Activated CD4-positive, alpha-beta memory T cell treated with anti-CD3 and anti-CD28 coated beads for 36 hours (primary cell): ENCODE data around the gene SERGEF. TPM values are rescaled to one million over a fixed set of nuclear protein-coding genes. Genes with fewer than 3 reads are reported as not detected.

Source experiments
- CTCF ChIA-PET: fragments of 350-600 bp; sonication (Branson Sonifier 250); formaldehyde crosslinking; loops from one replicate; lab custom pipeline; 2021; ENCODE audit warnings: antibody characterized with exemption, inconsistent platforms; lab: Charles Lee
- POLR2A ChIA-PET: fragments of 350-600 bp; sonication (Branson Sonifier 250); formaldehyde crosslinking; loops from one replicate; lab custom pipeline; 2021; ENCODE audit warnings: antibody characterized with exemption; lab: Charles Lee
- DNase-seq: peaks from one replicate; pipeline ENCODE4 v3.0.0-alpha.2; 2020
- H3K27ac Mint-ChIP-seq: one replicate; pipeline ENCODE4 v1.8.0; 2021; ENCODE audit warnings: mixed read lengths
- H3K27me3 Mint-ChIP-seq: one replicate; pipeline ENCODE4 v1.8.0; 2021; ENCODE audit warnings: mixed read lengths
- H3K36me3 Mint-ChIP-seq: one replicate; pipeline ENCODE4 v1.8.0; 2021; ENCODE audit warnings: mixed read lengths
- H3K4me1 Mint-ChIP-seq: one replicate; pipeline ENCODE4 v1.8.0; 2021; ENCODE audit warnings: low read depth, mixed read lengths
- H3K4me3 Mint-ChIP-seq: one replicate; pipeline ENCODE4 v1.8.0; 2021; ENCODE audit warnings: mild to moderate bottlenecking, mixed read lengths
- H3K9me3 Mint-ChIP-seq: one replicate; pipeline ENCODE4 v1.8.0; 2021; ENCODE audit warnings: mixed read lengths
- intact Hi-C: fragments of 100-400 bp; cut with micrococcal nuclease; formaldehyde crosslinking; loops from one replicate; pipeline ENCODE4 v1.15.1; 2023
- total RNA-seq, 2 experiments: library from RNA; stranded (reverse); gene quantifications; one replicate each; pipeline ENCODE4 v1.2.3, GENCODE V29; 2021

SERGEF gene
- total RNA-seq, 2 experiments from 2014 or later, result 42.7 to 44.2 TPM

- no peaks in the 10 kb centered on the region for H3K27me3 Mint-ChIP-seq
- no peaks in the 10 kb centered on the region for H3K9me3 Mint-ChIP-seq
- ChIA-PET POLR2A (no interaction called here), CTCF (interaction anchor here (1.5 to 2.2 kb wide), 2 partner anchors 10 to 14 kb away, joined by 5 to 6 read pairs; no protein-coding TSS in a partner anchor)
- H3K4me1 Mint-ChIP-seq, result no peaks in the 10 kb centered on the region
- DNase-seq, result no peak
- intact Hi-C loops, result no loop called here
- no peak overlapping the region for H3K27ac Mint-ChIP-seq
- no peak overlapping the region for H3K4me3 Mint-ChIP-seq
- peaks cover 11% of the 10 kb centered on the region for H3K36me3 Mint-ChIP-seq
These were observed 162.5 kb downstream of the SERGEF start for GRCh38 chr11:17850336-17850735.

GRCh38 chr11:17848715-17849114 lies 164.1 kb downstream of the SERGEF start:
- Mint-ChIP-seq H3K27ac (no peak overlapping the region), H3K4me1 (no peaks in the 10 kb centered on the region), H3K9me3 (no peaks in the 10 kb centered on the region), H3K4me3 (no peak overlapping the region), H3K36me3 (peaks cover 8% of the 10 kb centered on the region), H3K27me3 (no peaks in the 10 kb centered on the region)
- ChIA-PET POLR2A (no interaction called here), CTCF (no interaction called here)
- DNase-seq, result no peak
- intact Hi-C loops, result no loop called here

GRCh38 chr11:17846852-17847453 lies 165.9 kb downstream of the SERGEF start:
- intact Hi-C loops, result no loop called here
- Mint-ChIP-seq H3K27me3 (no peaks in the 10 kb centered on the region), H3K4me1 (no peaks in the 10 kb centered on the region), H3K36me3 (peaks cover 11% of the 10 kb centered on the region), H3K4me3 (no peak overlapping the region), H3K27ac (no peak overlapping the region), H3K9me3 (no peaks in the 10 kb centered on the region)
- POLR2A ChIA-PET, result no interaction called here
- no peak for DNase-seq
- CTCF ChIA-PET, result no interaction called here

- CTCF ChIA-PET, result interaction anchor here (0.6 kb wide), 1 partner anchor 17 kb away, joined by 3 read pairs; no protein-coding TSS in a partner anchor
- Mint-ChIP-seq H3K27ac (no peak overlapping the region), H3K27me3 (no peaks in the 10 kb centered on the region), H3K9me3 (no peaks in the 10 kb centered on the region), H3K36me3 (peaks cover 8% of the 10 kb centered on the region), H3K4me1 (no peaks in the 10 kb centered on the region), H3K4me3 (no peak overlapping the region)
- DNase-seq, result no peak
- intact Hi-C loops, result no loop called here
- POLR2A ChIA-PET, result no interaction called here
These were observed 167.4 kb downstream of the SERGEF start for GRCh38 chr11:17845431-17845881.

DNA sequence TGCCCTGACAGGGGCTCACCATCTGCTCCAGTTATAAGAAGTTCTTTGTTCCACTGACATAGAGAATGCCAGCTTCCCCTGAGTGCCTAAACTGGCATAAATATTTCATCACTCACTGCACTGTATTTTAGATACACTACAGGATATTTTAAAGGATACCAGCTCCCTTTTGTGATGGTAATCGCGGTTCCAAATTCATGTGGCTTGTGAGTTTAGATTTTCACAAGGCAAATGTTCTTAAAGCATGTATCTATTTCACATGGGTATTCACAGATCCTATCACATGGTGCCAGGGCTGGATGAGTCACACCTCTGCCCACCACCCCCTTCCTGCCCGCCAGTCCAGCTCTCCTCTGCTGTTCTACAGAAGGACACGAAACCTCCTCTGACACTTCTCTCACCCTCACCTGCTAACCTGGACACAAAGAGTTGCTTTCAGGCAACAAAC lies 172.7 kb downstream of the SERGEF start:
- ChIA-PET CTCF (no interaction called here), POLR2A (no interaction called here)
- Mint-ChIP-seq H3K9me3 (no peaks in the 10 kb centered on the region), H3K27ac (no peak overlapping the region), H3K27me3 (no peaks in the 10 kb centered on the region), H3K4me1 (no peaks in the 10 kb centered on the region), H3K36me3 (peaks cover 2% of the 10 kb centered on the region), H3K4me3 (no peak overlapping the region)
- no peak for DNase-seq
- intact Hi-C loops, result no loop called here

GRCh38 chr11:17839450-17839849 lies 173.4 kb downstream of the SERGEF start:
- H3K27ac Mint-ChIP-seq, result no peak overlapping the region
- DNase-seq, result no peak
- POLR2A ChIA-PET, result no interaction called here
- no peaks in the 10 kb centered on the region for H3K9me3 Mint-ChIP-seq
- no peaks in the 10 kb centered on the region for H3K27me3 Mint-ChIP-seq
- no peak overlapping the region for H3K4me3 Mint-ChIP-seq
- peaks cover 2% of the 10 kb centered on the region for H3K36me3 Mint-ChIP-seq
- H3K4me1 Mint-ChIP-seq, result no peaks in the 10 kb centered on the region
- intact Hi-C loops, result no loop called here
- CTCF ChIA-PET, result no interaction called here

- H3K27ac Mint-ChIP-seq, result no peak overlapping the region
- ChIA-PET POLR2A (no interaction called here), CTCF (no interaction called here)
- no peaks in the 10 kb centered on the region for H3K36me3 Mint-ChIP-seq
- DNase-seq, result no peak
- no peaks in the 10 kb centered on the region for H3K9me3 Mint-ChIP-seq
- H3K27me3 Mint-ChIP-seq, result no peaks in the 10 kb centered on the region
- intact Hi-C loops, result no loop called here
- no peak overlapping the region for H3K4me3 Mint-ChIP-seq
- no peaks in the 10 kb centered on the region for H3K4me1 Mint-ChIP-seq
These were observed 174.7 kb downstream of the SERGEF start for GRCh38 chr11:17838102-17838501.

- Mint-ChIP-seq H3K27me3 (no peaks in the 10 kb centered on the region), H3K4me1 (no peaks in the 10 kb centered on the region), H3K27ac (no peak overlapping the region), H3K4me3 (no peak overlapping the region), H3K9me3 (no peaks in the 10 kb centered on the region), H3K36me3 (peaks cover 6% of the 10 kb centered on the region)
- DNase-seq, result no peak
- POLR2A ChIA-PET, result no interaction called here
- CTCF ChIA-PET, result no interaction called here
- intact Hi-C loops, result no loop called here
These were observed 181.0 kb downstream of the SERGEF start for GRCh38 chr11:17831883-17832282.

DNA sequence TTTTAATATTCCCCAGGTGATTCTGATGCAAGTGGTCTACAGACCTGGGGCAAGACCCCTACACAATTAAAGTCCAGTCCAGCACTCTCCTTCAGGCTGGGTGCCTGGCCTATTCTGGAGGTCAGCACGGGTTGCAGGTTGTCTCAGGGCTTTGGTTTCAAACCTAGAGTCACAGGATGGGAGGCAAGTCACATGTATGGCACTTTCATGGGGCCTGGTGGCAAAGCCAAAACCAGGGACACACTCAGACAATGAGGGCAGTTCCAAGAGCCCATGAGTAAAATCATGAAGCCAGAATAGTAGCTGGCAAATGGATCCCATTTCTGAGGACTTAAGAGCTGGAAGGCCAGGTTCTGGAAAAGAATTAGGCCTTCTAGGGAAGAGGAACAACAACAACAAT lies 181.6 kb downstream of the SERGEF start:
- intact Hi-C loops, result no loop called here
- Mint-ChIP-seq H3K27me3 (no peaks in the 10 kb centered on the region), H3K27ac (no peak overlapping the region), H3K4me1 (no peaks in the 10 kb centered on the region), H3K9me3 (no peaks in the 10 kb centered on the region), H3K36me3 (peaks cover 6% of the 10 kb centered on the region), H3K4me3 (no peak overlapping the region)
- POLR2A ChIA-PET, result no interaction called here
- no peak for DNase-seq
- CTCF ChIA-PET, result no interaction called here

DNA sequence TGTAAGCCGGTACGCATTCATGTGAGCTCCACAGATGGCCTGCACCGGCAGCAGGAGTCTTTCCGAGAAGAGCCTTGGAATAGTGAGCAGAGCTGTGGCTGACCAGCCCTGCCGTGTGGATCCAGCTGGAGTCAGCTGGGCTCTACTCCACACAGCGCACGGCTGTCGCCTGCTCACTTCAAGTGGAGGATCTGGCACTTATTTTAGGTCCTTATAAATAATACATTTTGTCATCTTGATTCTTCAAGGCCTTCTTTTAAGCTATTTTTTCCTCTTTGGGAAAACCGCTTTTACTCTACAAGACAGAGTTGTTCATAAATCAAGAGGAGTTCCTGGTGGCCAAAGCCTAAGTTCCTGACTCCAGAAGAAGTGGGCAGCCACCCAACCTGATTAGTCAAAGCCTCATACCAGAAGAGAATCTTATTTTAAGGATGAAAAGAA lies 184.5 kb downstream of the SERGEF start:
- intact Hi-C loops, result no loop called here
- Mint-ChIP-seq H3K4me3 (no peak overlapping the region), H3K27me3 (no peaks in the 10 kb centered on the region), H3K27ac (no peak overlapping the region), H3K4me1 (no peaks in the 10 kb centered on the region), H3K36me3 (peaks cover 6% of the 10 kb centered on the region), H3K9me3 (no peaks in the 10 kb centered on the region)
- ChIA-PET POLR2A (no interaction called here), CTCF (no interaction called here)
- no peak for DNase-seq

DNA sequence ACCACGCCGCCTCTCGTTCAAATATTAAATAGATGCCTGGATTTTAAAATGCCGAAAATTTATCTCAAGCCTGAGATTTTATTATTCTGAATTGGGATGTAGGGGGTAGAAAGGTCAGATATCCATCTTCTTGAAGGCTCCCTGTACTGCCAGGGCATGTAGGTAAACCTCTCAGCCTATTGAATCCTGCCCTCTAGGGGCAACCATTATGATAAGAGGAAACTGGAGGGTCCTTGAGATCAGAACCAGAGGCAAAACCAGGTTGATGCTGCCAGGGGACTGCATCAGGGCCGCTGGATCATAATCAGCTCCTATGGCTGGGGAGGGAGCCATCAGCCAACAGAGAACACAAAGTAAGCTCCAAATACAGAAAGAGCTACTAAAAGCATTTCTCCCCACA lies 185.8 kb downstream of the SERGEF start:
- H3K4me1 Mint-ChIP-seq, result no peaks in the 10 kb centered on the region
- no peak overlapping the region for H3K27ac Mint-ChIP-seq
- no peaks in the 10 kb centered on the region for H3K9me3 Mint-ChIP-seq
- intact Hi-C loops, result no loop called here
- H3K27me3 Mint-ChIP-seq, result no peaks in the 10 kb centered on the region
- H3K36me3 Mint-ChIP-seq, result peaks cover 2% of the 10 kb centered on the region
- H3K4me3 Mint-ChIP-seq, result no peak overlapping the region
- no peak for DNase-seq
- POLR2A ChIA-PET, result no interaction called here
- CTCF ChIA-PET, result interaction anchor here (1.0 kb wide), 1 partner anchor 38 kb away, joined by 3 read pairs; no protein-coding TSS in a partner anchor

DNA sequence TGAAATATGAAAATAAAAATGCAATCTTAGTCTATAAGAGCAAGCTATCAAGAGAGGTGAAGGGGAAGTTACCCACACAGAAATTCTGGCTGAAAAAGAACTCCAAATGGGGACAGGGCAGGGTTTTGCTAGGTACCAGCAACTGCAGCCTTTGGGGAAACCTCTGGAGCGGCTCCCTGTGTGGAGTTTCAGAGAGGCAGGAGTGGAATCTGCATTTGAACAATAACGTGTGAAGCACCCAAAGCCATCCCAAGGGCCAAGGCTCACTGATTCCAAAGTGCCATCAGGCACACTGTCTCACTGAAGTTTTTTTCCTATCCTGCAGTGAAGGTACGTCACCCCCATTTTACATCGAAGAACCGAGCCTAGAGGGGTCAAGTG lies 190.5 kb downstream of the SERGEF start:
- intact Hi-C loops, result no loop called here
- no peaks in the 10 kb centered on the region for H3K4me1 Mint-ChIP-seq
- CTCF ChIA-PET, result no interaction called here

More for the DNA sequence above, 190.5 kb downstream of the SERGEF start:
- Mint-ChIP-seq H3K36me3 (peaks cover 2% of the 10 kb centered on the region), H3K9me3 (no peaks in the 10 kb centered on the region), H3K27me3 (no peaks in the 10 kb centered on the region), H3K27ac (no peak overlapping the region), H3K4me3 (no peak overlapping the region)
- POLR2A ChIA-PET, result no interaction called here
- no peak for DNase-seq
